ENCODE measurements around the gene RPP14. TPM values are rescaled to one million over a fixed set of nuclear protein-coding genes. Genes with fewer than 3 reads are reported as not detected.

Gene RPP14
- polyA plus RNA-seq, 2 of the 4 experiments (the other 2 are of a cell fraction), result 13.2 to 21.5 TPM

GRCh38 chr3:58350627-58351013 lies 44.6 kb downstream of the RPP14 start:
- Histone ChIP-seq H3K4me2 (no peak overlapping the region), H3K4me1 (no peaks in the 10 kb centered on the region), H3K9me3 (no peaks in the 10 kb centered on the region), H3K27ac (no peak overlapping the region; a peak in 1 of 6 replicates), H3K4me3 (no peak overlapping the region)
- DNase-seq (ENCODE audit: low read depth in 1 of 2, low spot score in 1 of 2) (no peak), ATAC-seq (no peak), FAIRE-seq (no peak)
- TF ChIP-seq RARB (CRISPR knock-in tag; IDR thresholded peaks at IDR 0.05), result no peak
- TF ChIP-seq SREBF2 (IDR thresholded peaks at IDR 0.05), result no peak
- TF ChIP-seq RNF2 (IDR thresholded peaks at IDR 0.05; ENCODE audit: borderline replicate concordance, low read depth), result no peak
- no peak for TF ChIP-seq EHMT2 (IDR thresholded peaks at IDR 0.05; ENCODE audit: low read depth)
- TF ChIP-seq CTCF (IDR thresholded peaks at IDR 0.05), result no peak
- TF ChIP-seq MAZ (IDR thresholded peaks at IDR 0.05; ENCODE audit: borderline replicate concordance, low read depth, low read length), result no peak
- TF ChIP-seq ZNF302 (CRISPR knock-in tag; IDR thresholded peaks at IDR 0.05), result no peak
- no peak for TF ChIP-seq MAFK (IDR thresholded peaks at IDR 0.05; ENCODE audit: partially characterized antibody)
- TF ChIP-seq KDM1A (IDR thresholded peaks at IDR 0.05; ENCODE audit: low read depth), result no peak
- TF ChIP-seq ELK1 (IDR thresholded peaks at IDR 0.05; ENCODE audit: low read depth, low read length), result no peak
- TF ChIP-seq JUNB (IDR thresholded peaks at IDR 0.05), result no peak
- TF ChIP-seq REST (IDR thresholded peaks at IDR 0.05), result no peak
- TF ChIP-seq CBX2 (IDR thresholded peaks at IDR 0.05; ENCODE audit: borderline replicate concordance, low read depth), result no peak
- TF ChIP-seq HOXB13 (CRISPR knock-in tag; IDR thresholded peaks at IDR 0.05; ENCODE audit: low read depth), result no peak
- TF ChIP-seq POLR2A (IDR thresholded peaks at IDR 0.05; ENCODE audit: low read length), result no peak
- TF ChIP-seq NFE2L2 (conservative IDR thresholded peaks at IDR 0.05; ENCODE audit: low read length), result no peak
- no peak for TF ChIP-seq FOSB (CRISPR knock-in tag; IDR thresholded peaks at IDR 0.05)
- POLR2A ChIA-PET, result no interaction called here
- CTCF ChIA-PET, result interaction anchor here (1.3 to 1.7 kb wide), 4 partner anchors 17 to 64 kb away, joined by 3 to 6 read pairs (median 4); partner anchors contain the start of genes HTD2 and RPP14
- 97% methylated on average over 2 of the region's 2 CpGs for WGBS (ENCODE audit: missing lambda C conversion rate)

GRCh38 chr3:58351920-58352319 lies 45.9 kb downstream of the RPP14 start:
- no peaks in the 10 kb centered on the region for H3K9me3 ChIP-seq

More at GRCh38 chr3:58351920-58352319, 45.9 kb downstream of the RPP14 start:
- Histone ChIP-seq H3K27ac (no peak overlapping the region), H3K4me1 (no peaks in the 10 kb centered on the region), H3K4me2 (no peak overlapping the region), H3K4me3 (no peak overlapping the region)
- no peak for DNase-seq (ENCODE audit: low read depth in 1 of 2, low spot score in 1 of 2)
- FAIRE-seq, result no peak
- no peak for ATAC-seq
- WGBS (ENCODE audit: missing lambda C conversion rate), result 97% methylated on average over 3 of the region's 3 CpGs
- TF ChIP-seq JUNB (IDR thresholded peaks at IDR 0.05) (no peak), GATA3 (IDR thresholded peaks at IDR 0.05; ENCODE audit: borderline replicate concordance) (no peak), CBX2 (IDR thresholded peaks at IDR 0.05; ENCODE audit: borderline replicate concordance, low read depth) (no peak), ELK1 (IDR thresholded peaks at IDR 0.05; ENCODE audit: low read depth, low read length) (no peak), CHD4 (IDR thresholded peaks at IDR 0.05; ENCODE audit: borderline replicate concordance) (no peak), ZC3H11A (IDR thresholded peaks at IDR 0.05) (no peak), HOXB5 (CRISPR knock-in tag; IDR thresholded peaks at IDR 0.05) (no peak), FOSL2 (IDR thresholded peaks at IDR 0.05) (no peak), FOSL2 (CRISPR knock-in tag; IDR thresholded peaks at IDR 0.05) (no peak), EHMT2 (IDR thresholded peaks at IDR 0.05; ENCODE audit: low read depth) (no peak), ESRRA (IDR thresholded peaks at IDR 0.05; ENCODE audit: borderline replicate concordance, low read length) (no peak)
- CTCF ChIA-PET, result interaction anchor here (1.6 kb wide), 1 partner anchor 48 kb away, joined by 4 read pairs; no protein-coding TSS in a partner anchor
- POLR2A ChIA-PET, result no interaction called here
